Breast epithelium (tissue), 4 donors: ENCODE data around the gene FNIP2. TPM values are rescaled to one million over a fixed set of nuclear protein-coding genes. Genes with fewer than 3 reads are reported as not detected.

Source experiments
- DNase-seq, 2 donors: peaks; one replicate each; pipeline ENCODE4 v3.0.0-alpha.2; 2019; ENCODE audit warnings: low spot score in 2 of 2
- H3K27ac ChIP-seq, 2 donors: fragments of 200-600 bp; sonication (generic) in 1 of 2; one replicate each; pipeline ENCODE4 v1.5.1; 2016 to 2019; ENCODE audit warnings: mild to moderate bottlenecking in 1 of 2
- H3K27me3 ChIP-seq, 2 donors: fragments of 200-600 bp; sonication (generic) in 1 of 2; one replicate each; pipeline versions ENCODE4 v1.5.1 to v1.6.0; 2017 to 2019; ENCODE audit warnings: control low read depth in 1 of 2, mild to moderate bottlenecking in 1 of 2
- H3K36me3 ChIP-seq: fragments of 200-600 bp; one replicate; pipeline ENCODE4 v1.5.1; 2019
- H3K4me1 ChIP-seq, 2 donors: fragments of 200-600 bp; sonication (generic); one replicate each; pipeline ENCODE4 v1.5.1; 2016 to 2019; ENCODE audit warnings: control low read depth in 1 of 2
- H3K4me3 ChIP-seq, 3 donors: fragments of 200-600 bp; sonication (generic); 1 replicate in 2 of 3; 2 replicates in 1 of 3; pipeline ENCODE4 v1.5.1; 2016 to 2019; ENCODE audit warnings: mild to moderate bottlenecking in 3 of 3, moderate library complexity in 2 of 3
- H3K9me3 ChIP-seq, 2 donors: fragments of 200-600 bp; sonication (generic) in 1 of 2; one replicate each; pipeline ENCODE4 v1.5.1; 2016 to 2019; ENCODE audit warnings: control low read depth in 1 of 2
- POLR2A ChIP-seq: fragments of 450-650 bp; IDR thresholded peaks from one replicate; pipeline ENCODE4 v1.6.1; 2016; ENCODE audit warnings: antibody characterized with exemption, mild to moderate bottlenecking, moderate library complexity
- POLR2AphosphoS5 ChIP-seq, 3 donors: sonication (generic); formaldehyde crosslinking; IDR thresholded peaks; one replicate each; pipeline ENCODE4 v1.6.1; 2017; ENCODE audit warnings: antibody characterized with exemption in 3 of 3
- intact Hi-C: fragments of 100-400 bp; cut with DNase I; formaldehyde crosslinking; loops from one replicate; pipeline ENCODE4 v1.15.1; 2023; ENCODE audit warnings: low total_unique reads
- total RNA-seq, 3 donors: library from RNA; depleted of rRNA; stranded (reverse); fragments of >200 nt; gene quantifications; one replicate each; pipeline ENCODE4 v1.1.0, GENCODE V29; 2016
- TF ChIP-seq, protein P1 (sequence below), 3 donors: fragments of 450-650 bp; IDR thresholded peaks; one replicate each; pipeline ENCODE4 v1.5.1; 2016 to 2017; ENCODE audit warnings: antibody characterized with exemption in 3 of 3, mild to moderate bottlenecking in 3 of 3, moderate library complexity in 3 of 3

Gene FNIP2
- total RNA-seq, 3 donors from 2014 or later: 40.3 to 70.4 (median 55.2) TPM

DNA sequence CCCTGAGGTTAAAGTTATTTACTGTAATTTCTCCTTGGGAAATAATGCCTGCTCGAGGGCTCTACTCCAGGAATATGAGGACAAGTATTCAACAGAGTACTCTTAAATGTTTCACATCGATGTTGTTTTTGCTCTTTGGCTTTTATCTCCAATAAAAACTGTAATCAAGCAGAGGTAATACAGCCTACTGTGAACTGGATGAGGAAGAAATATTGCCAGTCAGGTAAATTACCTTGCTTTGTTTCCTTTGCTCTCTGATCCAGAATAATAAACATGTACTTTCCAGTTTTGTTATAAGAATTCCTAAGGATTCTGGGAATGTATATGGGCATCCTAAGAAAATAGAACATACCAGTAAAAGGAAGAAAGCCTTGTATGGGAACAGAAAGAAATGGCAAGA lies 60.4 kb downstream of the FNIP2 start:
- peaks cover 0 to 3% of the 10 kb centered on the region in 2 donors for H3K4me1 ChIP-seq
- H3K27ac ChIP-seq: no peak overlapping the region
- TF ChIP-seq, protein P1, sequence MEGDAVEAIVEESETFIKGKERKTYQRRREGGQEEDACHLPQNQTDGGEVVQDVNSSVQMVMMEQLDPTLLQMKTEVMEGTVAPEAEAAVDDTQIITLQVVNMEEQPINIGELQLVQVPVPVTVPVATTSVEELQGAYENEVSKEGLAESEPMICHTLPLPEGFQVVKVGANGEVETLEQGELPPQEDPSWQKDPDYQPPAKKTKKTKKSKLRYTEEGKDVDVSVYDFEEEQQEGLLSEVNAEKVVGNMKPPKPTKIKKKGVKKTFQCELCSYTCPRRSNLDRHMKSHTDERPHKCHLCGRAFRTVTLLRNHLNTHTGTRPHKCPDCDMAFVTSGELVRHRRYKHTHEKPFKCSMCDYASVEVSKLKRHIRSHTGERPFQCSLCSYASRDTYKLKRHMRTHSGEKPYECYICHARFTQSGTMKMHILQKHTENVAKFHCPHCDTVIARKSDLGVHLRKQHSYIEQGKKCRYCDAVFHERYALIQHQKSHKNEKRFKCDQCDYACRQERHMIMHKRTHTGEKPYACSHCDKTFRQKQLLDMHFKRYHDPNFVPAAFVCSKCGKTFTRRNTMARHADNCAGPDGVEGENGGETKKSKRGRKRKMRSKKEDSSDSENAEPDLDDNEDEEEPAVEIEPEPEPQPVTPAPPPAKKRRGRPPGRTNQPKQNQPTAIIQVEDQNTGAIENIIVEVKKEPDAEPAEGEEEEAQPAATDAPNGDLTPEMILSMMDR (IDR thresholded peaks at IDR 0.05): no peak
- no peak for TF ChIP-seq POLR2A
- no peak for TF ChIP-seq POLR2AphosphoS5 (IDR thresholded peaks at IDR 0.05)
- no peaks in the 10 kb centered on the region for H3K9me3 ChIP-seq
- H3K4me3 ChIP-seq: no peak overlapping the region
- H3K27me3 ChIP-seq: no peaks in the 10 kb centered on the region
- no peak for DNase-seq
- no peaks in the 10 kb centered on the region for H3K36me3 ChIP-seq
- intact Hi-C loops: no loop called here

DNA sequence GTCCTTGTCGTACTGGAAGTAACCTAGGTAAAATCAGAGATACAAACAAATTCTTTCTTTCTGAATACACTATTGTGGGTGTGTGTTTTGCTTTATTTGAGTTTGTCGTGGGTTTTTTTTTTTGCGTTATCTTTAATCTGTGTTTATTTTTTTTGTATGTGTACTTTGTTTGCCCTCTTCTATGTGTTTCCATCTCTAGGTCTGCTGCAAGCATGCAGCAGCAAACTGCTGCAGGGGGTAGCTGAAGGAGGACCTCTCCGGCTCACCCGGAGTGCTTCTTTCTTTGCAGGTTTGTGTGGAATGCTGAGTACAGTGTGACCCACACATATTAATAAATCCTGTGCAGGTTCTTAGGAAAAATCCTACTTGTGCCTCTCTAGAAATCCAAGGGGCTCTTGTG lies 64.8 kb downstream of the FNIP2 start:
- no peak overlapping the region for H3K4me3 ChIP-seq
- no peaks in the 10 kb centered on the region for H3K27me3 ChIP-seq
- no peak for DNase-seq
- intact Hi-C loops: no loop called here
- H3K27ac ChIP-seq: no peak overlapping the region
- TF ChIP-seq POLR2A (no peak), POLR2AphosphoS5 (IDR thresholded peaks at IDR 0.05) (no peak)
- TF ChIP-seq, protein P1 (IDR thresholded peaks at IDR 0.05): no peak
- H3K4me1 ChIP-seq: no peaks in the 10 kb centered on the region
- no peaks in the 10 kb centered on the region for H3K9me3 ChIP-seq
- H3K36me3 ChIP-seq: no peaks in the 10 kb centered on the region

DNA sequence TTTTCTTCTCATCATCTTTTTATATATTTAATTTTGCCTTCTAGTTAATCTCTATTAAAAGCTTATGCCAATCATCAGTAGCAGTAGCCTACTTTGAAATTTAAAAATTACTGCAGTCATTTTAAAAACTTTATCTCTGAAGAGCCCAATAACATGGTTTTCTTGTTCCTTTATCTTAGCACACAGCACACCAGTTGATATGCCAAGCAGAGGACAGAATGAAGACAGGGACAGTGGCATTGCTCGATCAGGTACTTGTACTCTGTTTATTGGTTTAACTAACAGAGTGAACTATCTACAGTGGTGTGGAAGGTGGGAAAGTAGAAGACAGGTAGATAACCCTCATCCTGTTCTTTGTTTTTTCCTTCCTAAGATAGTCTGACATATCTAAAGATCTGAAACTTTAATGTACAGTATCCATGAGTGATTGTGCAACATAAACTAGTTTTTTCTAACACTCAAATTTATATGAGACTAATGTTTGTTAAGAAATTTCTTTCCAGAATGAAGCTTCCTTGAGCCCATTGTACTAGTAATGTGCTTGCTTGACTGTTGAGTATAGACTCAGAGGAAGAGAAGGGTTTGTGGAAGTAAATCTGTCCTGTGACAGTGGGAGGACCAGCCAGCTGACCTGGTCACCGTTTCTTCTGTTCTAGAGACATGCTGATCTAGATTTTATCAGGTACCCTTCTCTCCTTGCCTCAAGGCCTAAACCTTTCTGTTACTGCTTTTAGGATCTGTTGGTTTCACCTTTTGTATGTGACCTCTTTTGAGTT lies 66.6 kb downstream of the FNIP2 start:
- Histone ChIP-seq H3K27me3 (no peaks in the 10 kb centered on the region), H3K4me1 (no peaks in the 10 kb centered on the region), H3K9me3 (no peaks in the 10 kb centered on the region), H3K27ac (no peak overlapping the region), H3K36me3 (no peaks in the 10 kb centered on the region), H3K4me3 (no peak overlapping the region)
- TF ChIP-seq POLR2AphosphoS5 (IDR thresholded peaks at IDR 0.05): no peak
- no peak for TF ChIP-seq POLR2A
- DNase-seq: no peak
- intact Hi-C loops: no loop called here

DNA sequence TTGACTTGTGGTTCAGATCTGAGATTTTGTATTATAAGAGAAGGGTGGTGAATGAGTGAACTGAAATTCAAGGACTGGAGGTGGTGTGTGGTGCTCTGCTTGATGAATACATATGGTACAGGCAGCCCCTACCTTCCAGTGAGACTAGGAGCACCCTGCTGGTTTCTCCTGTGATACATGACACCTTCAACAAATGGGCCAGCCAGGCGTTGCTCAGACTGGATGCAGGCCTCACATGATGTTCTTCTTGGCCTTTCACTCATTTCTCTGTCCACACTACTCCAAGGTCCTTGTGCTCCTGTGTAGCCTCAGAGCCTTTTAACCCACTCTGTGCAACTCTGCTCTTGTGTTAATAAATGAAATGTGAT lies 67.2 kb downstream of the FNIP2 start:
- TF ChIP-seq, protein P1 (IDR thresholded peaks at IDR 0.05): no peak
- TF ChIP-seq POLR2A: no peak
- TF ChIP-seq POLR2AphosphoS5 (IDR thresholded peaks at IDR 0.05): no peak
- no peaks in the 10 kb centered on the region for H3K36me3 ChIP-seq
- H3K27ac ChIP-seq: no peak overlapping the region
- intact Hi-C loops: no loop called here
- no peaks in the 10 kb centered on the region for H3K4me1 ChIP-seq
- no peak overlapping the region for H3K4me3 ChIP-seq
- no peaks in the 10 kb centered on the region for H3K9me3 ChIP-seq
- DNase-seq: no peak
- no peaks in the 10 kb centered on the region for H3K27me3 ChIP-seq

DNA sequence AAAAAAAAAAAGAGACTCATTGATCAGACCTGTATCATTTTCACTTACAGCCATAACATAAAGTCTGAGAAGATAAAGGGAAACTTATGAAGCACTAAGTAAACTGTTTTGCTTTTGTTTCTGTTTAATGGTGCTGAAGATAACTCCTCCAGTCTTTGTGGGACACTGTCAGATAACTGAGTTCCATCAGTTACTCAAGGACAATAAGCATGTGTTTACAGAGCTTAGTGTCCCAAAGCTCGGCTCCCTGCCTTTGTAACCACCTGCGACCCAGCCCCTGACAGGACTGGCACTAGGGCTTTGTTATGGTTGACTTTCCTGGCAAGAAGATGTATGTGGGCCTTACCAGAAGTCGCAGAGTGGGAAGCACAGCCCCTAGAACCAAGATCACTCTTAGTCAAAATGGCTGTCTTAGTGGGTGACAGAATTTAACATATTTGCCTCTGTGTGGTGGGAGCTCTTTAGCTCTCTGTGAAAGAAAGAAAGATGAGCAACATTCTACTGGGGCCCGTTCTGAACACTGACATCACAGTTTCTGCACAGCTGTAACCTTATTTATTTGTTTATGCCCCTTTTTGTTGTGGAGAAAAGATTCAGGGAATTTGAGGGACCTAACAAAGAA lies 68.1 kb downstream of the FNIP2 start:
- Histone ChIP-seq H3K27me3 (no peaks in the 10 kb centered on the region), H3K36me3 (no peaks in the 10 kb centered on the region)

More for the DNA sequence above, 68.1 kb downstream of the FNIP2 start:
- no peak for DNase-seq
- H3K4me3 ChIP-seq: no peak overlapping the region
- H3K9me3 ChIP-seq: no peaks in the 10 kb centered on the region
- no peaks in the 10 kb centered on the region for H3K4me1 ChIP-seq
- intact Hi-C loops: no loop called here
- H3K27ac ChIP-seq: no peak overlapping the region
- TF ChIP-seq POLR2AphosphoS5 (IDR thresholded peaks at IDR 0.05): no peak
- TF ChIP-seq POLR2A: no peak
- TF ChIP-seq, protein P1 (IDR thresholded peaks at IDR 0.05): no peak
